Fibroblast of lung (primary cell): Measurements from ENCODE around the gene MLST8. TPM values are rescaled to one million over a fixed set of nuclear protein-coding genes. Genes with fewer than 3 reads are reported as not detected.
A peak's percentile ranks its signal among the peaks of the same experiment; 100 is the strongest.

Experiments used
- DNase-seq, 2 donors: peaks; one replicate each; pipeline versions ENCODE4 v3.0.0 to v3.0.0-alpha.2; 2010; ENCODE audit warnings: low read depth in 2 of 2
- H2AFZ ChIP-seq: 2 replicates; pipeline ENCODE4 v1.5.1; 2012; ENCODE audit warnings: low read length, control low read depth, inconsistent platforms
- H3K27ac ChIP-seq: 2 replicates; pipeline ENCODE4 v1.5.1; 2011; ENCODE audit warnings: low read length, control low read depth; ENCODE audit not compliant: insufficient read depth
- H3K27me3 ChIP-seq: 2 replicates; pipeline ENCODE4 v1.5.1; 2011; ENCODE audit warnings: mild to moderate bottlenecking, low read length; ENCODE audit not compliant: control insufficient read depth, insufficient read depth
- H3K36me3 ChIP-seq: 2 replicates; pipeline ENCODE4 v1.5.1; 2011; ENCODE audit warnings: low read length; ENCODE audit not compliant: control insufficient read depth, insufficient read depth
- H3K4me1 ChIP-seq: 2 replicates; pipeline ENCODE4 v1.5.1; 2011; ENCODE audit warnings: low read length; ENCODE audit not compliant: control insufficient read depth, insufficient read depth; ENCODE audit errors: extremely low read depth
- H3K4me2 ChIP-seq: 2 replicates; pipeline ENCODE4 v1.5.1; 2011; ENCODE audit warnings: low read length, control low read depth; ENCODE audit not compliant: insufficient read depth; ENCODE audit errors: extremely low read depth
- H3K4me3 ChIP-seq, 4 experiments: fragments of 200-600 bp in 1 of 4; sonication (generic) in 1 of 4; replicated peaks in 1 of 4; 2 replicates each; pipeline ENCODE4 v1.5.1; 2011 to 2016; ENCODE audit warnings: low read length in 4 of 4, low read depth in 3 of 4, mild to moderate bottlenecking in 3 of 4, control low read depth in 2 of 4, inconsistent platforms in 1 of 4, mixed read lengths in 1 of 4; ENCODE audit not compliant: insufficient read depth in 1 of 4; ENCODE audit errors: control extremely low read depth in 1 of 4
- H3K79me2 ChIP-seq: 2 replicates; pipeline ENCODE4 v1.5.1; 2012; ENCODE audit warnings: mild to moderate bottlenecking, low read length, inconsistent platforms; ENCODE audit not compliant: control insufficient read depth, insufficient read depth
- H3K9ac ChIP-seq: 2 replicates; pipeline ENCODE4 v1.5.1; 2011; ENCODE audit warnings: mild to moderate bottlenecking, low read length, control low read depth; ENCODE audit not compliant: insufficient read depth
- H3K9me3 ChIP-seq: 2 replicates; pipeline ENCODE4 v1.5.1; 2012; ENCODE audit warnings: low read depth, low read length; ENCODE audit not compliant: control insufficient read depth, insufficient read depth
- H4K20me1 ChIP-seq: 2 replicates; pipeline ENCODE4 v1.5.1; 2011; ENCODE audit warnings: low read length; ENCODE audit not compliant: control insufficient read depth, insufficient read depth; ENCODE audit errors: extremely low read depth
- EZH2 ChIP-seq: IDR thresholded peaks from 2 replicates; pipeline ENCODE4 v1.5.1; 2012; ENCODE audit warnings: low read length, control low read depth, mild to moderate bottlenecking; ENCODE audit errors: missing control alignments
- polyA plus RNA-seq, 2 donors: library from polyadenylated mRNA; depleted of rRNA in 1 of 2; stranded (reverse) in 1 of 2; unstranded in 1 of 2; fragments of >200 nt; gene quantifications; 2 replicates each; pipeline ENCODE4 v1.2.1, GENCODE V29; 2011 to 2012; ENCODE audit warnings: missing spikeins in 1 of 2
- total RNA-seq: library from RNA; depleted of rRNA; stranded (reverse); fragments of >200 nt; gene quantifications from 2 replicates; pipeline ENCODE4 v1.2.1, GENCODE V29; 2014
- TF ChIP-seq, protein P1 (sequence below), 2 donors: IDR thresholded peaks in 1 of 2; conservative IDR thresholded peaks in 1 of 2; 1 replicate in 1 of 2; 2 replicates in 1 of 2; pipeline ENCODE4 v1.5.1; 2011 to 2012; ENCODE audit warnings: low read length in 2 of 2, control low read depth in 1 of 2, inconsistent platforms in 1 of 2, low read depth in 1 of 2, mild to moderate bottlenecking in 1 of 2

The MLST8 gene
- total and polyA plus RNA-seq, 2 donors (not counting 1 experiment from before 2014, with no cell fraction given) = 16.8 to 30.9 TPM

DNA sequence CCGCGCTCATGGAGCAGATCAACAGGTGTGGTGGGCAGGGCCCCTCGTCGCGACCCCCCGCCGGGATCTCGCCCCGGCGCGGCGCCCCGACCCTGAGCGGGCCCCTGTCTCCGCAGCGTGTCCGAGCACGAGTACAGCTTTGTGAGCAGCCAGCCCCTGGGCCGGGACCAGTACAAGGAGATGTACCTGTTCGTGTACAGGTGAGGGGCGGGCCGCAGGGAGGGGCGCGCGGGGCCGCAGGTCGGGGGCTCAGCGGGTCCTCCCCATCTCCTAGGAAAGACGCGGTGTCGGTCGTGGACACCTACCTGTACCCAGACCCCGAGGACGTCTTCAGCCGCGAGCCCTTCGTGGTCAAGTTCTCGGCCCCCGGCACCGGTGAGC lies 31.8 kb downstream of the MLST8 start:
- H3K27ac ChIP-seq = no peak overlapping the region
- peaks cover 2% of the 10 kb centered on the region for H3K4me1 ChIP-seq
- peaks cover 26% of the 10 kb centered on the region for H3K36me3 ChIP-seq
- H2AFZ ChIP-seq = no peak overlapping the region
- no peaks in the 10 kb centered on the region for H4K20me1 ChIP-seq
- peak overlapping the region; percentile 16 for H3K9ac ChIP-seq
- TF ChIP-seq EZH2 = peak; percentile 79
- TF ChIP-seq, protein P1, sequence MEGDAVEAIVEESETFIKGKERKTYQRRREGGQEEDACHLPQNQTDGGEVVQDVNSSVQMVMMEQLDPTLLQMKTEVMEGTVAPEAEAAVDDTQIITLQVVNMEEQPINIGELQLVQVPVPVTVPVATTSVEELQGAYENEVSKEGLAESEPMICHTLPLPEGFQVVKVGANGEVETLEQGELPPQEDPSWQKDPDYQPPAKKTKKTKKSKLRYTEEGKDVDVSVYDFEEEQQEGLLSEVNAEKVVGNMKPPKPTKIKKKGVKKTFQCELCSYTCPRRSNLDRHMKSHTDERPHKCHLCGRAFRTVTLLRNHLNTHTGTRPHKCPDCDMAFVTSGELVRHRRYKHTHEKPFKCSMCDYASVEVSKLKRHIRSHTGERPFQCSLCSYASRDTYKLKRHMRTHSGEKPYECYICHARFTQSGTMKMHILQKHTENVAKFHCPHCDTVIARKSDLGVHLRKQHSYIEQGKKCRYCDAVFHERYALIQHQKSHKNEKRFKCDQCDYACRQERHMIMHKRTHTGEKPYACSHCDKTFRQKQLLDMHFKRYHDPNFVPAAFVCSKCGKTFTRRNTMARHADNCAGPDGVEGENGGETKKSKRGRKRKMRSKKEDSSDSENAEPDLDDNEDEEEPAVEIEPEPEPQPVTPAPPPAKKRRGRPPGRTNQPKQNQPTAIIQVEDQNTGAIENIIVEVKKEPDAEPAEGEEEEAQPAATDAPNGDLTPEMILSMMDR (conservative IDR thresholded peaks at IDR 0.05 in 1 of 2, IDR thresholded peaks at IDR 0.05 in 1 of 2; ENCODE audit: low read depth in 1 of 2, low read length in 2 of 2) = no peak
- no peaks in the 10 kb centered on the region for H3K9me3 ChIP-seq
- no peaks in the 10 kb centered on the region for H3K79me2 ChIP-seq
- H3K27me3 ChIP-seq = no peaks in the 10 kb centered on the region
- H3K4me2 ChIP-seq = peak overlapping the region; percentile 54
- peak overlapping the region in 1 of 4 experiments; percentile 44 for H3K4me3 ChIP-seq
- no peak for DNase-seq

GRCh38 chr16:2237493-2238149 lies 32.4 kb downstream of the MLST8 start:
- TF ChIP-seq EZH2 = no peak
- TF ChIP-seq, protein P1 (conservative IDR thresholded peaks at IDR 0.05 in 1 of 2, IDR thresholded peaks at IDR 0.05 in 1 of 2; ENCODE audit: low read depth in 1 of 2, low read length in 2 of 2) = no peak
- Histone ChIP-seq H2AFZ (no peak overlapping the region), H3K4me1 (peaks cover 2% of the 10 kb centered on the region), H3K4me3 (no peak overlapping the region), H3K79me2 (no peaks in the 10 kb centered on the region), H4K20me1 (no peaks in the 10 kb centered on the region), H3K27me3 (no peaks in the 10 kb centered on the region), H3K9ac (no peak overlapping the region), H3K9me3 (no peaks in the 10 kb centered on the region), H3K27ac (no peak overlapping the region), H3K36me3 (peaks cover 24% of the 10 kb centered on the region), H3K4me2 (no peak overlapping the region)
- DNase-seq = no peak

DNA sequence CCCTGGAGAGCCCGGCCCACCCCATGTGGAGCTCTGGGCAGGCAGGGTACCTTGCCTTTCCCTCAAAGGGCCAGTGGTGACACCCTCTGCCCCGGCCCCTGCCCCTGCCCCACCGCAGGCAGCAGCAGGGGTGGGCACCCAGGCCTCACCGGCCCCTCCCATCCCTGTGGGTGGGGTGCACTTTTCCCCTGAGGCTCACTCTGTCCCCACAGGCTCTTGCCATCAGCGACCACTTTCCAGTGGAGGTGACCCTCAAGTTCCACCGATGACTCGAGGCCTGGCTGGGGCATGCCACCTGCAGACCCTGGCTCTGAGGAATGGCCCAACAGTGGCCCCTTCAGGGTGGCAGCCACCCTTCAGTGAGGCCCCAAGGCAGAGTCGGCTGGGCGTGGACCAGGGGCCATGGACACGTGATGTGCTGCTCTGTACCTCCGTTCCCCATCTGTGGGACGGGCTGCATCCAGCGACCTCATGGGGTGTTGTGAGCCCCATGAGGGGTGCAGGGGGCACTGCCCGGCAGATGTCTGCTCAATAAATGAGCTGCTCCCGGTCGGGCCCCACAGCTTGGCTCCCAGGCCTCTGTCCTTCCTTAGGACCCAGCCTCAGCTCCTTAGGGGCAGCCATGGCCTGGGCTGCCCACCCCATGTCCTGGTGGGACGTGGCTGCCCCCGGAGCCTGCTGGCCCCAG lies 33.0 kb downstream of the MLST8 start:
- no peak overlapping the region for H3K9ac ChIP-seq
- H3K36me3 ChIP-seq = peaks cover 24% of the 10 kb centered on the region
- H3K4me3 ChIP-seq = no peak overlapping the region
- H3K9me3 ChIP-seq = no peaks in the 10 kb centered on the region
- H3K4me1 ChIP-seq = peaks cover 2% of the 10 kb centered on the region
- no peaks in the 10 kb centered on the region for H3K27me3 ChIP-seq
- H4K20me1 ChIP-seq = no peaks in the 10 kb centered on the region
- H3K79me2 ChIP-seq = no peaks in the 10 kb centered on the region
- TF ChIP-seq EZH2 = no peak
- TF ChIP-seq, protein P1 (conservative IDR thresholded peaks at IDR 0.05 in 1 of 2, IDR thresholded peaks at IDR 0.05 in 1 of 2; ENCODE audit: low read depth in 1 of 2, low read length in 2 of 2) = no peak
- H3K4me2 ChIP-seq = no peak overlapping the region
- no peak overlapping the region for H3K27ac ChIP-seq
- no peak overlapping the region for H2AFZ ChIP-seq
- DNase-seq = no peak
